HG03469 (cell line): ENCODE results near the gene GPR158.
"Not testable (repeated sequence)": the region's sequence is repeated elsewhere in the genome, so short reads cannot be mapped to it uniquely, and the experiment has no call there.

ENCODE experiments used
- ATAC-seq: cut with Tn5 transposase; IDR thresholded peaks from one replicate; pipeline ENCODE4 v1.9.1; 2021; ENCODE audit warnings: mild to moderate bottlenecking, moderate library complexity, moderate number of reproducible peaks; ENCODE audit not compliant: unreplicated experiment

Gene GPR158

GRCh38 chr10:25174461-25175230 is at the start of gene GPR158:
Gene GPR158, plus strand, starts transcription at chr10:25175001. Its CDS starts 420 bp downstream, at chr10:25175421.
- ATAC-seq = no peak

GRCh38 chr10:25125201-25125611 is 49.6 kb upstream of the GPR158 start:
- no peak for ATAC-seq

- ATAC-seq = no peak
Observed at GRCh38 chr10:25129592-25129991, 45.2 kb upstream of the GPR158 start.

GRCh38 chr10:25130906-25131305 is 43.9 kb upstream of the GPR158 start:
- ATAC-seq = no peak

GRCh38 chr10:25142116-25142864 is 32.5 kb upstream of the GPR158 start:
- ATAC-seq = no peak

- ATAC-seq = no peak
Observed at GRCh38 chr10:25157650-25158049, 17.2 kb upstream of the GPR158 start.

- no peak for ATAC-seq
Observed at GRCh38 chr10:25159591-25159990, 15.2 kb upstream of the GPR158 start.

- ATAC-seq = no peak
Observed at GRCh38 chr10:25162391-25162790, 12.4 kb upstream of the GPR158 start.

- ATAC-seq = not testable (repeated sequence)
Observed at GRCh38 chr10:25163464-25163863, 11.3 kb upstream of the GPR158 start.

GRCh38 chr10:25169740-25170139 is 5.1 kb upstream of the GPR158 start:
- no peak for ATAC-seq

- ATAC-seq = no peak
Observed at GRCh38 chr10:25170627-25171026, 4.2 kb upstream of the GPR158 start.

GRCh38 chr10:25175527-25176420 is 973 bp downstream of the GPR158 start:
- no peak for ATAC-seq

- no peak for ATAC-seq
Observed at GRCh38 chr10:25176421-25176968, 1.7 kb downstream of the GPR158 start.

- no peak for ATAC-seq
Observed at GRCh38 chr10:25177093-25177753, 2.4 kb downstream of the GPR158 start.

- ATAC-seq = no peak
Observed at GRCh38 chr10:25177754-25178135, 2.9 kb downstream of the GPR158 start.

GRCh38 chr10:25178411-25178810 is 3.6 kb downstream of the GPR158 start:
- no peak for ATAC-seq

GRCh38 chr10:25180801-25181200 is 6.0 kb downstream of the GPR158 start:
- ATAC-seq = no peak

- no peak for ATAC-seq
Observed at GRCh38 chr10:25182636-25183035, 7.8 kb downstream of the GPR158 start.

GRCh38 chr10:25191162-25191895 is 16.5 kb downstream of the GPR158 start:
- ATAC-seq = no peak

- ATAC-seq = no peak
Observed at GRCh38 chr10:25198151-25198550, 23.4 kb downstream of the GPR158 start.
